Measurements from ENCODE around the gene FOXC2.

Gene FOXC2

DNA sequence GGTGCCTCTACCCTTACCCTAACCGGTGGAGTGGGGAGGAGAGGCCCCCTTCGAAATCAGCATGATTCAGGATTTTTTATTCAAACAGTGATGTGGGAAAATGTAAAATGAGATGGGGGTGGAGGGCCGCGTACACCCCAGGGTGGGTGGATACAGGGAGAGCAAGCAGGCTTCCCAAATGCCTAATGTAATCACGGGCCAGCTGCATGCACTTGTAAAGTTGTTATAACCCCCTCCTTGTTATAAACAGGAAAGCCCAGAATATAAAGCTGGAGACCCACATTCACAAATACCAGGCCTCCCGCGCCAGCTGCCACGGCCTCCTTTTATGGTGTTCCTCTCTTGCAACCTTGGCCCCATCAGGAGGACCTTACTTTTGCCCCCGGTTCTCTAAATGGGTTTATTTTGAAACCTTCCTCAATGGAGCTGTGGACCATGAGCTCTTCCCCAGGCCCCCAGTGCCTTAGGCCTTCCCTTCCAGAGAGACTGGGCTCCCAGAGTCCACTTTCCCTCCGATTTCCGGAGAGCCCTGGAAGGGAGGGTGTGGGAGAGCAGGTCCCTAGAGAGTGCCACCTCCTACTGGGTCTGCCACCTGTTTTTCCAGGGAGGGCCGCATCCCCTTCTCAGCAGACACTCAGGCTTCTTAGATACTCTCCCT, 10.8 kb downstream of the FOXC2 start:
- no peak for DNase-seq
- H3K27ac ChIP-seq: no peak overlapping the region
- H3K9me3 ChIP-seq (ENCODE audit: severe bottlenecking): no peaks in the 10 kb centered on the region
- H3K4me3 ChIP-seq (ENCODE audit: low read depth, low read length): no peak overlapping the region
- H3K27me3 ChIP-seq (ENCODE audit: insufficient read depth, low read depth, severe bottlenecking): no peaks in the 10 kb centered on the region
- no peaks in the 10 kb centered on the region for H3K36me3 ChIP-seq
- TF ChIP-seq CTCF (IDR thresholded peaks at IDR 0.05; ENCODE audit: low read depth, low read length): no peak

GRCh38 chr16:86578061-86578599, 11.5 kb downstream of the FOXC2 start, which contains the start of gene FOXL1:
FOXL1 (plus strand) TSS chr16:86578549; CDS start chr16:86578724, 175 bp downstream.
- no peak within 1 kb of the TSS for H3K4me3 ChIP-seq (ENCODE audit: low read depth, low read length)
- H3K27me3 ChIP-seq (ENCODE audit: insufficient read depth, low read depth, severe bottlenecking): no peaks in the 10 kb centered on the region
- no peaks in the 10 kb centered on the region for H3K9me3 ChIP-seq (ENCODE audit: severe bottlenecking)
- no peaks in the 10 kb centered on the region for H3K36me3 ChIP-seq
- no peak within 1 kb of the TSS for H3K27ac ChIP-seq
- no peak for TF ChIP-seq CTCF (IDR thresholded peaks at IDR 0.05; ENCODE audit: low read depth, low read length)
- no peak for DNase-seq

- no peaks in the 10 kb centered on the region for H3K36me3 ChIP-seq
- no peaks in the 10 kb centered on the region for H3K9me3 ChIP-seq (ENCODE audit: severe bottlenecking)
- TF ChIP-seq CTCF (IDR thresholded peaks at IDR 0.05; ENCODE audit: low read depth, low read length): no peak
- no peaks in the 10 kb centered on the region for H3K27me3 ChIP-seq (ENCODE audit: insufficient read depth, low read depth, severe bottlenecking)
- DNase-seq: no peak
- no peak overlapping the region for H3K4me3 ChIP-seq (ENCODE audit: low read depth, low read length)
- no peak overlapping the region for H3K27ac ChIP-seq
Measured at GRCh38 chr16:86578611-86579267, 12.1 kb downstream of the FOXC2 start.

- H3K9me3 ChIP-seq (ENCODE audit: severe bottlenecking): no peaks in the 10 kb centered on the region
- H3K4me3 ChIP-seq (ENCODE audit: low read depth, low read length): no peak overlapping the region
- H3K27ac ChIP-seq: no peak overlapping the region
- H3K27me3 ChIP-seq (ENCODE audit: insufficient read depth, low read depth, severe bottlenecking): no peaks in the 10 kb centered on the region
- TF ChIP-seq CTCF (IDR thresholded peaks at IDR 0.05; ENCODE audit: low read depth, low read length): no peak
- DNase-seq: no peak
- no peaks in the 10 kb centered on the region for H3K36me3 ChIP-seq
Measured at GRCh38 chr16:86579268-86580062, 12.8 kb downstream of the FOXC2 start.

GRCh38 chr16:86580063-86580790, 13.6 kb downstream of the FOXC2 start:
- TF ChIP-seq CTCF (IDR thresholded peaks at IDR 0.05; ENCODE audit: low read depth, low read length): no peak
- Histone ChIP-seq H3K27me3 (ENCODE audit: insufficient read depth, low read depth, severe bottlenecking) (no peaks in the 10 kb centered on the region), H3K9me3 (ENCODE audit: severe bottlenecking) (no peaks in the 10 kb centered on the region), H3K27ac (no peak overlapping the region), H3K4me3 (ENCODE audit: low read depth, low read length) (no peak overlapping the region), H3K36me3 (no peaks in the 10 kb centered on the region)
- DNase-seq: no peak

All from WERI-Rb-1 (cell line).